Measurements from ENCODE around the gene EFR3B. TPM values are rescaled to one million over a fixed set of nuclear protein-coding genes. Genes with fewer than 3 reads are reported as not detected.

The EFR3B gene
- total and polyA plus RNA-seq, 2 of the 13 experiments (the other 11 are each of a cell fraction or from before 2014, with no cell fraction given), result 0.42 TPM

DNA sequence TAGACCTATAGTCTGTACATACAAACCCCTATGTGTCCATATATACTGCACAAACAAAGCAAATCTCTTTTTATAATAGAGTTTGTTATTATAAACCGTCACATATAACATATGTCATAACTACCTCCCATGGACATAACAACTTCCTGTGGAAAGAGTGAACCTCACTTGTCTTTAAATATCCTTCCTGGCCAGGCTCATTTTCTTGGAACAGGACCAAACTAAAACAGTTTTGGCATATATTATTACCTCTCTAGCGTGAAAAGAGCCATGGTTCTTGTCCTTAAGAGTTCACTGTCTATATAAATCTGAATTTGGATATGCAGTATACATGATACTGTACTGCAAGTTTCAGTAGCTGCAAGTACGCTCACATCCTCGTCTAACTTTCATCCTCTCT, 41.8 kb upstream of the EFR3B start (continued):
- no peak for TF ChIP-seq SCMH1 (CRISPR knock-in tag; IDR thresholded peaks at IDR 0.05; ENCODE audit: borderline replicate concordance)
- TF ChIP-seq ELF3 (CRISPR knock-in tag; IDR thresholded peaks at IDR 0.05), result no peak
- TF ChIP-seq, protein P1, sequence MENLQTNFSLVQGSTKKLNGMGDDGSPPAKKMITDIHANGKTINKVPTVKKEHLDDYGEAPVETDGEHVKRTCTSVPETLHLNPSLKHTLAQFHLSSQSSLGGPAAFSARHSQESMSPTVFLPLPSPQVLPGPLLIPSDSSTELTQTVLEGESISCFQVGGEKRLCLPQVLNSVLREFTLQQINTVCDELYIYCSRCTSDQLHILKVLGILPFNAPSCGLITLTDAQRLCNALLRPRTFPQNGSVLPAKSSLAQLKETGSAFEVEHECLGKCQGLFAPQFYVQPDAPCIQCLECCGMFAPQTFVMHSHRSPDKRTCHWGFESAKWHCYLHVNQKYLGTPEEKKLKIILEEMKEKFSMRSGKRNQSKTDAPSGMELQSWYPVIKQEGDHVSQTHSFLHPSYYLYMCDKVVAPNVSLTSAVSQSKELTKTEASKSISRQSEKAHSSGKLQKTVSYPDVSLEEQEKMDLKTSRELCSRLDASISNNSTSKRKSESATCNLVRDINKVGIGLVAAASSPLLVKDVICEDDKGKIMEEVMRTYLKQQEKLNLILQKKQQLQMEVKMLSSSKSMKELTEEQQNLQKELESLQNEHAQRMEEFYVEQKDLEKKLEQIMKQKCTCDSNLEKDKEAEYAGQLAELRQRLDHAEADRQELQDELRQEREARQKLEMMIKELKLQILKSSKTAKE (CRISPR knock-in tag; IDR thresholded peaks at IDR 0.05; ENCODE audit: borderline replicate concordance), result no peak
- no peak for TF ChIP-seq ZNF672 (CRISPR knock-in tag; IDR thresholded peaks at IDR 0.05)
- TF ChIP-seq PHF5A (CRISPR knock-in tag; IDR thresholded peaks at IDR 0.05; ENCODE audit: low read depth, unreplicated experiment), result no peak

DNA sequence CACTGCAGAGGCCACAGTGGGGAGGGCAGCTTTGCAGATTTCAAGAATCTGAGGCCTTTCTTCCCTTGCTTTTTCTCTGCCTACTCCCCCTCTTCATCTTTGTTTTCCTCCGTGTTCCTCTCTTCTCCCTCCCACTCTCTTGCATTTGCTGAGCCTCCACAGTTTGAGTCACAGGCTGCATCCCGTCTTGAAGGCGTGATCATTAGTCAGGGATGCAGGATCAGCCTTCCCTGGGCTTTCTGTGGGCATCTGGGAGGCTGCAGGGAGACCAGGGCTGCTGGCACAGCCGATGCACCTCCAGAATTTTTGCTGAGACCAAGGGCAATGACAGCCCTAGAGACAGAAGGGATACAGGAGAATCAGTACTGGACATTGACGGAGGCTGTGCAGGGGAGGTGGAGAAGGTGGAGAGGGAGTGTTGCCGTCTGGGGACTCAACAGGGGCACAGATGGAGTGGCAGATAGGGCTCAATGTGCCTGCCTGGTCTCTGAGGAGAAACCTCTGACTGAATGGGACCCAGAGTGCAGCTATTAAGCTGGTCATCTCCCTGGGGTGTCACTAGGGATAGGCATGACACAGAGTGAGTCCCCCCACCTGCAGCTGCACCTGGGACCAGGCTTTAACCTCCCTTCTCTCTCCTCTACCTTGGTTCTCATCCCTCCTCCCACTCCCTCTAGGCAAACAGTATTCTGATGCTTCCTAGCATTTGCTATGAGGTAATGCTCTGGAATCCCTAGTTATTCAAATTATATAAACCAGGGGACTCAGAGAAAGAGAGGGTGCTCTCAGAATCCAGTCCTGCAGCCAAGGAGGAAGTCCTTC, 41.2 kb upstream of the EFR3B start:
- 10% methylated on average over 6 of the region's 6 CpGs for WGBS (ENCODE audit: low lambda C conversion rate)
- TF ChIP-seq ZMAT3 (CRISPR knock-in tag; conservative IDR thresholded peaks at IDR 0.05), result no peak
- no peak for TF ChIP-seq GATAD2A (CRISPR knock-in tag; IDR thresholded peaks at IDR 0.05)
- TF ChIP-seq NFE2L1 (CRISPR knock-in tag; IDR thresholded peaks at IDR 0.05; ENCODE audit: borderline replicate concordance), result no peak
- TF ChIP-seq ATM (IDR thresholded peaks at IDR 0.05; ENCODE audit: borderline replicate concordance), result no peak
- TF ChIP-seq PCBP2 (optimal IDR thresholded peaks at IDR 0.05; ENCODE audit: low read depth, low read length, poor library complexity, severe bottlenecking), result no peak
- no peak for TF ChIP-seq AHR (CRISPR knock-in tag; IDR thresholded peaks at IDR 0.05)
- no peak for TF ChIP-seq ZNF33B (CRISPR knock-in tag; IDR thresholded peaks at IDR 0.05)
- TF ChIP-seq ZNF841 (CRISPR knock-in tag; IDR thresholded peaks at IDR 0.05; ENCODE audit: borderline replicate concordance), result no peak
- TF ChIP-seq, protein P2, sequence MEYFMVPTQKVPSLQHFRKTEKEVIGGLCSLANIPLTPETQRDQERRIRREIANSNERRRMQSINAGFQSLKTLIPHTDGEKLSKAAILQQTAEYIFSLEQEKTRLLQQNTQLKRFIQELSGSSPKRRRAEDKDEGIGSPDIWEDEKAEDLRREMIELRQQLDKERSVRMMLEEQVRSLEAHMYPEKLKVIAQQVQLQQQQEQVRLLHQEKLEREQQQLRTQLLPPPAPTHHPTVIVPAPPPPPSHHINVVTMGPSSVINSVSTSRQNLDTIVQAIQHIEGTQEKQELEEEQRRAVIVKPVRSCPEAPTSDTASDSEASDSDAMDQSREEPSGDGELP (IDR thresholded peaks at IDR 0.05; ENCODE audit: borderline replicate concordance, low read depth), result no peak
- no peak for TF ChIP-seq ATAD3A (CRISPR knock-in tag; IDR thresholded peaks at IDR 0.05)
- TF ChIP-seq, protein P3, sequence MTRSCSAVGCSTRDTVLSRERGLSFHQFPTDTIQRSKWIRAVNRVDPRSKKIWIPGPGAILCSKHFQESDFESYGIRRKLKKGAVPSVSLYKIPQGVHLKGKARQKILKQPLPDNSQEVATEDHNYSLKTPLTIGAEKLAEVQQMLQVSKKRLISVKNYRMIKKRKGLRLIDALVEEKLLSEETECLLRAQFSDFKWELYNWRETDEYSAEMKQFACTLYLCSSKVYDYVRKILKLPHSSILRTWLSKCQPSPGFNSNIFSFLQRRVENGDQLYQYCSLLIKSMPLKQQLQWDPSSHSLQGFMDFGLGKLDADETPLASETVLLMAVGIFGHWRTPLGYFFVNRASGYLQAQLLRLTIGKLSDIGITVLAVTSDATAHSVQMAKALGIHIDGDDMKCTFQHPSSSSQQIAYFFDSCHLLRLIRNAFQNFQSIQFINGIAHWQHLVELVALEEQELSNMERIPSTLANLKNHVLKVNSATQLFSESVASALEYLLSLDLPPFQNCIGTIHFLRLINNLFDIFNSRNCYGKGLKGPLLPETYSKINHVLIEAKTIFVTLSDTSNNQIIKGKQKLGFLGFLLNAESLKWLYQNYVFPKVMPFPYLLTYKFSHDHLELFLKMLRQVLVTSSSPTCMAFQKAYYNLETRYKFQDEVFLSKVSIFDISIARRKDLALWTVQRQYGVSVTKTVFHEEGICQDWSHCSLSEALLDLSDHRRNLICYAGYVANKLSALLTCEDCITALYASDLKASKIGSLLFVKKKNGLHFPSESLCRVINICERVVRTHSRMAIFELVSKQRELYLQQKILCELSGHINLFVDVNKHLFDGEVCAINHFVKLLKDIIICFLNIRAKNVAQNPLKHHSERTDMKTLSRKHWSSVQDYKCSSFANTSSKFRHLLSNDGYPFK (CRISPR knock-in tag; IDR thresholded peaks at IDR 0.05; ENCODE audit: borderline replicate concordance), result no peak
- TF ChIP-seq, protein P4, sequence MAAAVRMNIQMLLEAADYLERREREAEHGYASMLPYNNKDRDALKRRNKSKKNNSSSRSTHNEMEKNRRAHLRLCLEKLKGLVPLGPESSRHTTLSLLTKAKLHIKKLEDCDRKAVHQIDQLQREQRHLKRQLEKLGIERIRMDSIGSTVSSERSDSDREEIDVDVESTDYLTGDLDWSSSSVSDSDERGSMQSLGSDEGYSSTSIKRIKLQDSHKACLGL (CRISPR knock-in tag; IDR thresholded peaks at IDR 0.05), result no peak

More for the DNA sequence above, 41.2 kb upstream of the EFR3B start:
- no peak overlapping the region for H3K9ac ChIP-seq (ENCODE audit: insufficient read depth, low read depth, low read length)
- in situ Hi-C loops (cut with HindIII; ENCODE audit: extremely low pct_ligation_motif_present, low pct_unique_long_range_greater_than_20kb) (no loop called here), intact Hi-C loops (cut with micrococcal nuclease; ENCODE audit: unreplicated experiment) (no loop called here)
- DNase-seq (ENCODE audit: low spot score), result no peak
- H3K4me1 ChIP-seq (ENCODE audit: insufficient read depth, low read length), result peaks cover 16% of the 10 kb centered on the region
- ChIA-PET CTCF (ENCODE audit: low intra/inter-chr PET ratio, low total read pairs) (no interaction called here), POLR2A (no interaction called here)
- no peaks in the 10 kb centered on the region for H3K9me3 ChIP-seq (ENCODE audit: low read length)
- no peak overlapping the region for H3K4me3 ChIP-seq (replicated peaks in 1 of 3; ENCODE audit: insufficient read depth in 1 of 3, low read depth in 2 of 3, low read length in 3 of 3)
- no peak overlapping the region for H3K4me2 ChIP-seq (ENCODE audit: low read depth, low read length)
- no peaks in the 10 kb centered on the region for H4K20me1 ChIP-seq (ENCODE audit: insufficient read depth, low read length)
- no TSS peak for BruUV-seq (replicated peaks)
- no peaks in the 10 kb centered on the region for H3K79me2 ChIP-seq (ENCODE audit: insufficient read depth, low read length)
- no peak overlapping the region for H3K27ac ChIP-seq (ENCODE audit: extremely low read length, insufficient read depth, low read length)
- no peak overlapping the region for H2AFZ ChIP-seq (ENCODE audit: low read length)
- no peak for FAIRE-seq
- no peaks in the 10 kb centered on the region for H3K36me3 ChIP-seq (replicated peaks in 1 of 2; ENCODE audit: control insufficient read depth in 1 of 2, insufficient read depth in 2 of 2, low read length in 2 of 2)
- peaks cover 2 to 12% of the 10 kb centered on the region in 2 experiments; a peak in 3 of 5 replicates for H3K27me3 ChIP-seq (ENCODE audit: control insufficient read depth in 1 of 2, insufficient read depth in 2 of 2, low read length in 2 of 2)
- ATAC-seq, result peak; percentile 47; the same call in 2 of the 3 replicates
